Choroid plexus epithelial cell (primary cell): ENCODE measurements around the gene GTSE1.

Source experiments
- DNase-seq: peaks from one replicate; pipeline ENCODE4 v3.0.0-alpha.2; 2010; ENCODE audit warnings: low read depth
- H3K4me3 ChIP-seq: 2 replicates; pipeline ENCODE4 v1.5.1; 2011; ENCODE audit warnings: low read depth, mild to moderate bottlenecking, control low read depth, low read length, moderate library complexity
- TF ChIP-seq, protein P1 (sequence below): conservative IDR thresholded peaks from 2 replicates; pipeline ENCODE4 v1.5.1; 2011; ENCODE audit warnings: low read depth, mild to moderate bottlenecking, control low read depth, inconsistent platforms, low read length, moderate library complexity

Gene GTSE1

DNA sequence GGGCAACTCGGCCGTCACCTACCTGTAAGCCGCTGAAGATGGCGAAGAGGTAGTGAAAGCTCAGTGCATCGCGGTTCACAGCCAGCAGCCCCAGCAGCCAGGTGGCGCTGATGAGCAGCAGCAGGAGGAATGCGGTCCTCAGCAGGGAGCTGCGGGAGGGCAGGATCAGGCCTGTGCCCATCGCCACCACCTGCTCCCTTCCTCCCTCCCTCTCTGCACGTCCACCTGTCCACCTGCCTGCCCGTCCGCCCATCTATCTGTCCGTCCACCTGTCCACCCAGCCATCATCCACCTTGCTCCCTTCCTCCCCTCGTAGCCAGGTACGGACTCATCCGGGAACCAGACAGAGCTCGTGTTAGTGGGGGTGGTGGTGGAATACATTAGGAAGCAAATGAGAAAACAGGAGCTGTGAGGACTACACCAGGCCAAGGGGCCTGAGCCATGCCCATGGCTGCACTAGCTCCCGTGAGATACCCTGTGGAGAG, 71.1 kb downstream of the GTSE1 start:
- TF ChIP-seq, protein P1, sequence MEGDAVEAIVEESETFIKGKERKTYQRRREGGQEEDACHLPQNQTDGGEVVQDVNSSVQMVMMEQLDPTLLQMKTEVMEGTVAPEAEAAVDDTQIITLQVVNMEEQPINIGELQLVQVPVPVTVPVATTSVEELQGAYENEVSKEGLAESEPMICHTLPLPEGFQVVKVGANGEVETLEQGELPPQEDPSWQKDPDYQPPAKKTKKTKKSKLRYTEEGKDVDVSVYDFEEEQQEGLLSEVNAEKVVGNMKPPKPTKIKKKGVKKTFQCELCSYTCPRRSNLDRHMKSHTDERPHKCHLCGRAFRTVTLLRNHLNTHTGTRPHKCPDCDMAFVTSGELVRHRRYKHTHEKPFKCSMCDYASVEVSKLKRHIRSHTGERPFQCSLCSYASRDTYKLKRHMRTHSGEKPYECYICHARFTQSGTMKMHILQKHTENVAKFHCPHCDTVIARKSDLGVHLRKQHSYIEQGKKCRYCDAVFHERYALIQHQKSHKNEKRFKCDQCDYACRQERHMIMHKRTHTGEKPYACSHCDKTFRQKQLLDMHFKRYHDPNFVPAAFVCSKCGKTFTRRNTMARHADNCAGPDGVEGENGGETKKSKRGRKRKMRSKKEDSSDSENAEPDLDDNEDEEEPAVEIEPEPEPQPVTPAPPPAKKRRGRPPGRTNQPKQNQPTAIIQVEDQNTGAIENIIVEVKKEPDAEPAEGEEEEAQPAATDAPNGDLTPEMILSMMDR, result peak; percentile 94
- no peak overlapping the region for H3K4me3 ChIP-seq
- peak; percentile 64 for DNase-seq

DNA sequence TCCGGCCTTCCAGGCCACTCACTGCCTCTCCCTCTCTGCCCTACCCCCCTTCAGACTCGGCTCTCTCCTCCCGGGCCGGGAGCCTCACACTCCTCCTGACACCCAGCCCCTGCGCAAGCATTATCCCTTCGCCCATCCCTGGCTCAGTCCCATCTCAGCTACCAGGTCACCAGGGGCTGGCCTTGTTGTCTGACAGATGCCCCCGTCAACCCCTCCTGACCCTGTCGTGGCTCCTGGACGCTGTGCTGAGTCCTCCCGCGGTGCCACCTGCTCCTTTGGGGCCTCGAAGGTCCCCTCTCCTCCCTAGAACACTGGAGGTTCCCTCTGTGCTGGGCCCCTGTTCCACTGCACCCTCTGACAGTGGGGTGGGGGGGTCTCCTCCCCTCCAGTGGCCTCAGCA, 71.8 kb downstream of the GTSE1 start:
- TF ChIP-seq, protein P1, result no peak
- no peak overlapping the region for H3K4me3 ChIP-seq
- DNase-seq, result no peak

DNA sequence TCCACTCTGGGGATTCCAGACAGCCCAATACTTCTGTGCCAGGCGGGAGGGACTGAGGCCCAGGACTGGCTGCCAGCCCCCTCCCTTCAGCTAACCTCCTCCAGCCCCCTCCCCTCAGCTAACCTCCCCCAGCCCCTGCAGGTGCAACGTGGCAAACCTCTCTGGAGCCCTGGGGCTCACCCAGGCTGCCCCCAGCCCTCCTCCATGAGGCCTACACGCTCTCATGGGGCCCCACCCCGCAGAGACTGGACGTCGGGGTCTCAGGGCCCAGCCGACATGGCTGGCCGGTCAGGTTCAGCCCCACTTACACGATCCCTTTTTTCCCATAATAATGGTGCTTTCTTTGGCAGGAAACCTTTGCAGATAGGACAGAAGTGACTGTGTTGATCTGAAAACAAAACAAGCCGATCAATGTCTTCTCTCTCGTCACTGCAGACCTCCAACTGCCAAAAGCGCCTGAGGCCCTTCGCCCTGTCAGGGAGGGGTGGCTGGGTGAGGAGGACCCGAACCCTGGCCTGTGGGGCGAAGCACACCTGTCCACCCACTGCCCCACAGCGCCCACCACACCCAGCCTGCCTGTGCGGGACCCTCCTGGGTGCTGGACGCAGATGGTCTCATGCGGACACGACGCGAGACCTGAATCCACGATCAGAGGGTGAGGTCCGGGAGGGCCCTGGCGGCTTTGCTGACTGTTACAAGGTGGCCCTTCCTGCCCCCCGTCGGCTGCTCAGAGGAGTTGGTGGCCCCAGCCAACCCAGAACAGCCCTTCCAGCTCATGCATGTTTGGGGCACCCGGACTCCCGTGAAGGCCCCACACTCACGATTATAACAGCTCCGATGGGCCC, 72.4 kb downstream of the GTSE1 start:
- H3K4me3 ChIP-seq, result no peak overlapping the region
- TF ChIP-seq, protein P1, result no peak
- DNase-seq, result no peak

DNA sequence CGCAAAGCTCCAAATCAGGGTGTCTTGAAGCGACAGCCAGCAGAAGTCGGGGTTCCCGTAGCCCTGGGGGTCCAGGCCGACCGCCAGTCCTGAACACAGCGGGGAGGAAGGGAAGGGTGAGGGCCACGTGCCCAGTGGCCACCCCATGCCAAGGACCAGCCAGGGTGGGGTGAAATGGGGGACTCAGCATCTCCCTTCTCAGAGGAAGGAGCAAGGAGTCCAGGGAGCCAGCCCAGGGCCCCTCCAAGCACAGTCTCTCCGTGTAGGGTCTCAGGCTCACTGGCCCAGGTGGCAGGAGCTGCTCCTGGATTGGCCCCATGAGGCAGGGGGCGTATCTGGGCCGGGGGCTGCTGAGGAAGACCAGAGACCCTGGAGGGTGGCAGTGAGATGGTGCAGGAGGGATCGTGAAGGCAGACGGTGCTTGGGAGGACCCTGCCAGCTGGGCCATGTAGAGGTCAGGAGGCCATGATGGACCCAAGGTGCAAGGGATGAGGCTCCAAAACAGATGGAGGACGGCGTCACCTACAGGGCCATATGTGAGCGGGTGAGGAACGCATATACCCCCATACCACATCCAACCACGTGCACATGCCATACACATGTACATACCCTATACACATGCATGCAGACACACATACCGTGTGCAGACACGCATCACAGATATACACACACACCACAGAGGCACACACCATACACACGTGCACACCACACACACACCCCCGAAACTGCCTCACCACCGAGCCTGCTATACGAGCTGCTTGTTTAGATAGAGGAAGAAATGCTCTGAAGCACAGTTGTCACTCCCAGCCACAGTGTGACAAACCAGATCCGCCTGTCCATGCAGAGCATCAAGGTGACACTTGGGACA, 73.3 kb downstream of the GTSE1 start:
- no peak overlapping the region for H3K4me3 ChIP-seq
- TF ChIP-seq, protein P1, result no peak
- DNase-seq, result no peak

DNA sequence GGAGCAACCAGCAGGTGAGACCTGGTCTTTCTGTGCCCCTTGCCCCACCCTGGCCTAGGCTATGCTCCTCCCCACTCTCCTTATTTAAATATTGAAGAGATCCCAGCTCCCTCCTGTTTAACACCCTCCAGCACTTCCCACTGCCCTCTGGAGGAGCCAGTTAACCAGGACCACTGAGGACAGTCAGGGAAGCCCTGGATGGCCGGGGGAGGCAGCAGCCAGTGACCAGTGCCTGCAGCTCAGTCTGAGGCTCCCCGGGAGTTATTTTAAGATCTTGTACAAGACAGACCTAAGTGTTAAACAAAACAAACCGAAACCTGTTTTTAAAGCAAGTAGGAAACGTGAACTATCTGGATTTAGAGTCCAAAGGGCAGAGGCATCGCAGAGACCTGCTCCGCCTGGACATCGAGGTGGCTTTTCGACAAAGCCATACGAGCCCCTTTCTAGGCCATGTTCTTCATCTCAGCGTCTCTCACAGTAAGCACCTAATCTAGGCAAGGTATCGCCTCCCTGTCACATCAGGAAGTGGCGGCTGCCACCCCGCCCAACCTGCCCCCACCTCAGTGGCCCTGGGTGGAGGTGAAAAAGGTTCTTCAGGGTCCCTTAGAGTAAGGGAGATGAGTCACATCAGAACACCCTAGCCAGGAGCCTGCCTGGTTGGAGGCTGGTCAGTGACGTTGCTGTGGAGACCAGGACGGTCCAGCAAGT, 74.1 kb downstream of the GTSE1 start:
- H3K4me3 ChIP-seq, result no peak overlapping the region
- DNase-seq, result no peak

DNA sequence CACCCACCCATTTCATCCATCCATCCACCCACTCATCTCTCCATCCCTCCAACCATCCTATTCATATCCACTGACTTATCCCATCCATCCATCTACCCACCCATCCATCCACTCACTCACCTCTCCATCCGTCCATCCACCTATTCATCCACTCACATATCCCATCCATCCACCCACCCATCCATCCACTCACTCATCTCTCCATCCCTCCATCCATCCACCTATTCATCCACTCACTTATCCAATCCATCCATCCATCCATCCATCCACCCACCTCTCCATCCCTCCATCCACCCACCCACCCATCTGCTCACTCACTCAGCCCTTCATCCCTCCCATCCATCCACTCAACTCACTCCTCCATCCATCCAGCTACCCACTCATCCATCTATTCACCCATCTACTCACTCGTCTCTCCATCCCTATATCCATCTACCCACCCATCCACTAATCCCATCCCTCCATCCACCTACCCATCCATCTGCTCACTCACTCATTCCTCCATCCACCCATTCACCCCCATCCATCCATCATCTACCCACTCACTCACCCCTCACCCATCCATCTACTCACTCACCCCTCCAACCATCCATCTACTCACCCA, 75.1 kb downstream of the GTSE1 start:
- DNase-seq, result no peak
- H3K4me3 ChIP-seq, result no peak overlapping the region
- TF ChIP-seq, protein P1, result no peak

More for the DNA sequence above, 74.1 kb downstream of the GTSE1 start:
- TF ChIP-seq, protein P1, result no peak
